Hepatocyte (in vitro differentiated cells): Measurements from ENCODE around the gene SUCLG2.

Experiments
- EZH2 ChIP-seq: fragments of 200-600 bp; sonication (generic); IDR thresholded peaks from 2 replicates; pipeline ENCODE4 v1.6.1; 2016; ENCODE audit warnings: antibody characterized with exemption, mild to moderate bottlenecking, borderline replicate concordance
- EZH2phosphoT487 ChIP-seq: fragments of 200-600 bp; sonication (generic); IDR thresholded peaks from one replicate; pipeline ENCODE4 v1.6.1; 2018; ENCODE audit warnings: antibody characterized with exemption, mild to moderate bottlenecking, low read depth, moderate library complexity; ENCODE audit not compliant: unreplicated experiment, severe bottlenecking
- TF ChIP-seq, protein P1 (sequence below): fragments of 200-600 bp; sonication (generic); IDR thresholded peaks from 2 replicates; pipeline ENCODE4 v1.5.1; 2016; ENCODE audit warnings: antibody characterized with exemption, mild to moderate bottlenecking; ENCODE audit not compliant: poor library complexity

DNA sequence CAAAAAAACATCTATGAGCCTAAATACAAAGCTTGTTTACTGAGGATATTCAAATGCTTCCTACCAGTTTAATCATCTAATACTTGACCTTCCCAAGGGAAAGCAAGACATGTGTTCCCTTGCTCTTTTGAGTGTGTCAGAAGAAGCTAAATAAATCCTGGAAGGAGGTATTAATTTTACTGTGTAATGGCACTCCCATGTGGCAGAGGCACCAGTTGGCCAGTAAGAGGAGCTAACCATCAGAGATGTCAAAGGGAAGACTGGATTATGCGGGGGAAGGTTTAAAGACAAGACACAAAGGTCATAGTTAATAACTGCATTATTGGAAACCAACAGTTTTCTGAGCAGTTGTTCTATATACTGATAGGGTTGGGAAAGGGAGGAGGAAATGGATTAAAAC is 125.1 kb downstream of the SUCLG2 start:
- TF ChIP-seq, protein P1, sequence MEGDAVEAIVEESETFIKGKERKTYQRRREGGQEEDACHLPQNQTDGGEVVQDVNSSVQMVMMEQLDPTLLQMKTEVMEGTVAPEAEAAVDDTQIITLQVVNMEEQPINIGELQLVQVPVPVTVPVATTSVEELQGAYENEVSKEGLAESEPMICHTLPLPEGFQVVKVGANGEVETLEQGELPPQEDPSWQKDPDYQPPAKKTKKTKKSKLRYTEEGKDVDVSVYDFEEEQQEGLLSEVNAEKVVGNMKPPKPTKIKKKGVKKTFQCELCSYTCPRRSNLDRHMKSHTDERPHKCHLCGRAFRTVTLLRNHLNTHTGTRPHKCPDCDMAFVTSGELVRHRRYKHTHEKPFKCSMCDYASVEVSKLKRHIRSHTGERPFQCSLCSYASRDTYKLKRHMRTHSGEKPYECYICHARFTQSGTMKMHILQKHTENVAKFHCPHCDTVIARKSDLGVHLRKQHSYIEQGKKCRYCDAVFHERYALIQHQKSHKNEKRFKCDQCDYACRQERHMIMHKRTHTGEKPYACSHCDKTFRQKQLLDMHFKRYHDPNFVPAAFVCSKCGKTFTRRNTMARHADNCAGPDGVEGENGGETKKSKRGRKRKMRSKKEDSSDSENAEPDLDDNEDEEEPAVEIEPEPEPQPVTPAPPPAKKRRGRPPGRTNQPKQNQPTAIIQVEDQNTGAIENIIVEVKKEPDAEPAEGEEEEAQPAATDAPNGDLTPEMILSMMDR = no peak
- TF ChIP-seq EZH2phosphoT487 (no peak), EZH2 (no peak)
